EH (cell line): ENCODE results near the gene HPX.
A peak's percentile ranks its signal among the peaks of the same experiment; 100 is the strongest.

Experiments
- DNase-seq: peaks from one replicate; pipeline ENCODE4 v3.0.0-alpha.2; 2015; ENCODE audit warnings: low read depth

Gene HPX

GRCh38 chr11:6458352-6459098 is 17.7 kb upstream of the HPX start:
- DNase-seq: no peak

- no peak for DNase-seq
Measured at GRCh38 chr11:6457581-6458320, 17.0 kb upstream of the HPX start.

GRCh38 chr11:6456361-6457073 is 15.7 kb upstream of the HPX start:
- no peak for DNase-seq

- no peak for DNase-seq
Measured at GRCh38 chr11:6455070-6455469, 14.3 kb upstream of the HPX start.

DNA sequence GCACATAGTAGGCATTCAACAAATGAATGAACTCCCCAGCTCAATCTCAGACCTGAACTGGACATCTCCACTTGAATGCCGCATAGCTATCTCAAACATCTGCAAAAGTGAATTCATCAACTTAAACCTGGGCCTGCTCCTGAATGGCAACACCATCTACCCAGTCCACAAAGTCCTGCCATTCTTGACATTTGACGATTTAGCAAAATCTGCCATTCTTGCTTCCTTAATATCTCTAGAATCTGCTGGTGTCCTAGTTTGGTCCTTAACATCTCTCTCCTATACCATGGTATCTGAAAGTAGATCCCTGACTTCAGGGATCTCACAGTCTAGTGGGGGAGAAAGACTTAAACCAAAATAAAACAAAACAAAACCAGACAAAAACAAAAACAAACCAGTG is 12.4 kb upstream of the HPX start:
- no peak for DNase-seq

GRCh38 chr11:6452219-6452618 is 11.4 kb upstream of the HPX start:
- DNase-seq: no peak

- no peak for DNase-seq
Measured at GRCh38 chr11:6448574-6448973, 7.8 kb upstream of the HPX start.

GRCh38 chr11:6443269-6444003 is 2.6 kb upstream of the HPX start:
- peak; percentile 68 for DNase-seq

DNA sequence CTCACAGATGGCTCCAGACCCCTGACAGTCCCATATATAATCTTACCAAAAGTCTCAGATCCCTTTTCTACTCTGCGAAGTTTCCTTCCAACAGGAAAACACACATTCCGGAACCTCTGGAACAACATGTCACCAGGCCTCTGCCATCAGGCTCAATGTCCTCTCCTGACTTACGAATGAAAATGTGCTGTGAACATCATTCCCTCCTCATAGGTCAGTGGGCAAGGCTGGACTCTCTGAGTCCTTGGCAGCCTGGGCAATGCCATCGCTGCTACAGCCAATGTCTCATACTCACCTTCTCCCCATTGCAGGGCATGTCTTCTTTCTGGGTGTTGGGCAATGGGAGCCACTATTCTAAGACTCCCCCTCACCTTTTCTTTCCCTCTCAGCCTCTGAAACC is 1.7 kb upstream of the HPX start:
- no peak for DNase-seq

DNA sequence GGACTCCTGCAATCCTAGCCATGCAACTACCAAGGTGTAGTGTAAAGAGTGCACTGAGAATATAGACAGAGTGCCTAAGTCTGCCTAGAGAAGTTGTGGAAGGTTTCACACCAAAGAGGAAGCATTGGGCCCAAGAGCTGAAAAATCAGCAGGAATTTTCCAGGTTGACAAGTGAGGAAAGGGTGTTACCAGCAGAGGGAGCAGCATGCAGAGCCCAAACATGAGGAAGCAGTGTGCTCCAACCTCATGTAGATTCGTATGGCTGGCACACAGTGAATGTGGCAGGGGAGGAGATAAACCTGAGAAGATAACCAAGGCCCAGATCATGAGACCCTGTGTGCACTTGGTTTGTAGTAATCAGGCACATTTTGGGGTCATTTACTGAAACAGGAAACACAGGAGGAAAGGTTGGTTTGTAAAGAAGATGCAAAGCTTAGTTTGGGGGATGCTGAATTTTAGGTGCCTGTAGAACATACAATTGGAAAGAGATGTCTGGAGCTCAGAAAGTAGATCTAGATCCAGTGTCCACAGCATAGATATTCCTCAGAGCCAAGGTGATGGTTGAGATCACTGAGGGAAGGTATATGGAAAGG is 1.7 kb downstream of the HPX start:
- DNase-seq: peak; percentile 68

DNA sequence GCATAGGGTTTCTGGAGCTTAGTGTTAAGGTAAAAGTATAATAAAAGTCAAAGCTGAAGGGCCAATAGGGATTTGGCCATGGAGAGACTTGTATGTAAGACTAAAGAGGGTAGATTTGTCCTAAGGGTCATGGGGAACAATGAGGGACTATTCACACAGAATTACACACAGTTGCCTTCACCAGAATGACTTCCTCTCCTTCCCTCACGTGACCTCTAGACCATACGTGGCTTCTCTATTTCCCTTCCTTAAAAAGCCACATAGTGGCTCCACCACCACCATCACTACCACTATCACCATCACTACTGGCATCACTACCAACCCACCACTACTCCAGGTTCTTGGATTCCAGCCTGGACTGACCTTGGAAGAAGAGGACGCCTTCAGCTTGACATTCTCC is 2.8 kb downstream of the HPX start:
- DNase-seq: no peak

GRCh38 chr11:6437423-6437822 is 3.4 kb downstream of the HPX start:
- no peak for DNase-seq

DNA sequence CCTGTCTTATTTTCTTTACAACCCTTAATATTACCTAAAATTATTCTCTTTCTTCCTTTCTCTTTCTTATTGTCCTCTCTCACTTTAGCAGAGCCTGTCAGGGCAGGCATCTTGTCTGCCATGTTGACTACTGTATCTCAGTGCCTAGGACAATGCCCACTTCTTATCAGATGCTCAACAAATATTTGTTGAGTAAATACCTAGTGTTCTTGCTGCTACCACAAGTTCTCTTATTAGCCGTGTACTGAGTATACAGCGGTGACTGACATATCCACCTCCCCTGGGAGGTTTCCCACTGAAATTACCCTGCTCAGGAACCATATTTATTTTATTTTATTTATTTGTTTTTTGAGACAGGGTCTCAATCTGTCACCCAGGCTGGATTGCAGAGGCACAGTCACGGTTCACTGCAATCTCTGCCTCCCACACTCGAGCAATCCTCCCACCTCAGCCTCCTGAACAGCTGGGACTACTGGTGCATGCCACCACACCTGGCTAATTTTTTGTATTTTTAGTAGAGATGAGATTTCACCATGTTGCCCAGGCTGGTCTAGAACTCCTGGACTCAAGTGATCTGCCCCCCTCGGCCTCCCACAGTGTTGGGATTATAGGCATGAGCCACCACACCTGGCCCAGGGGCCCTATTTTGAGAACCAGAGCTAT is 6.7 kb downstream of the HPX start:
- DNase-seq: no peak

DNA sequence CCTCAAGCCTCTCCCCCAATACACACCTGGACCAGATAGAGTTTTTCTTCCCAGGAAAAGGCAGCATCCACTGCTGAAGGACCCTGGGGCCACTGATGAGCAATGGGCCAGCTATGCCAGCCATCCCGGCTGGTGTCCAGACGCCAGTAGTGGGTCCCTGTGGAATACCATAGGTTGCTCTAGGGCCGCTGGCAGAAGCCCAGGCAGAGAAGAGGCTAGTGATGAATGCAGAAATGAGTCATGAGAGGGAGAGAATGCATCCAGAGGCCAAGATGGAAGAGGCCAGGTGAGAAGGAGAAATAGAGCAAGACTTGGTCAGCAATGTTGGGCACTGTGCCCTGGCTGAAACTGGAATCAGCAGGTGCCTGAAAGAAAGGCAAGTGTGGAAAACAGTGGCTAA is 8.9 kb downstream of the HPX start:
- peak; percentile 93 for DNase-seq

DNA sequence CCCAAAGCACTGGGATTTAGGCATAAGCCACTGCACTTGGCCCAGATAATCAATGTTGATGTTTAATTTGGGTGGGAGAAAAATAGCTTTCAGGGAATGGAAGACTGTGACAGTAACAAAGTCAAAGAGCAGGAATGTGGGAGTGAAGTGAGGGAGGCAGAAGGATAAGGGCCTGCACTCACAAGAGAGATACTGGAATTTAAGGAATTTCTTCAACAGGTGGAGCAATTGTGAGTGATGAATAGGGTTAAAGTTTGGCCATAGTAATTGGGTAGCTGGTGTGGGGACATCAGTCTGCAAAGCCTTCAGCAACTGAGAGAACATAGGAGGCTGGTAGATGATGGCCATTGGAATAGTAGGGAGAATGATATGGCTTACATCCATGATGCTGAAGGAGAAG is 13.3 kb downstream of the HPX start:
- DNase-seq: no peak

GRCh38 chr11:6420677-6421076 is 20.1 kb downstream of the HPX start:
- DNase-seq: no peak

GRCh38 chr11:6419009-6419631 is 21.7 kb downstream of the HPX start, which contains the start of gene APBB1:
Gene APBB1, minus strand, starts transcription at chr11:6419094. Its CDS starts 7,747 bp downstream, at chr11:6411347.
- DNase-seq: peak; percentile 56

DNA sequence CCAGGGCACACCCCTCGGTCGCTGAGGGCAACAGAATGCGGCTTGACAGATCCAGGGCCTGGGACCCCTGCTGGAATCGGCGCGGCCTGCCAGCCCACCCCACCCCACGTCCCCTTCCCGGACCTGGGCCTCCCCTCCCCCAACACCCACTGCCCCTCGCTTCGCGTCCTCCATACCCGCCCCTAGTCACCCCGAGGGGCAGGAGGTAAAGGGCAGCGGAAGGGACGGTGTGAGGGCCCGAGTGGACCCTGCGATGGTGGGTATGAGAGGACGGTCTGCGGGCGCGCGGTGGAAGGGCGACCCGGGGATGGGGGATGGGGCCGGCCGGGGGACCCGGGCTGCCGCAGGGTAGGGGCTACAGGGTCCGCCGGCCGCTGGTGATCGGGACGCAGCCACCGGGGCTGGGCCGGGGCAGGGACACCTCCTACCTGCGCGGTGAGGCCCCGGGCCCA is 22.2 kb downstream of the HPX start:
- no peak for DNase-seq

DNA sequence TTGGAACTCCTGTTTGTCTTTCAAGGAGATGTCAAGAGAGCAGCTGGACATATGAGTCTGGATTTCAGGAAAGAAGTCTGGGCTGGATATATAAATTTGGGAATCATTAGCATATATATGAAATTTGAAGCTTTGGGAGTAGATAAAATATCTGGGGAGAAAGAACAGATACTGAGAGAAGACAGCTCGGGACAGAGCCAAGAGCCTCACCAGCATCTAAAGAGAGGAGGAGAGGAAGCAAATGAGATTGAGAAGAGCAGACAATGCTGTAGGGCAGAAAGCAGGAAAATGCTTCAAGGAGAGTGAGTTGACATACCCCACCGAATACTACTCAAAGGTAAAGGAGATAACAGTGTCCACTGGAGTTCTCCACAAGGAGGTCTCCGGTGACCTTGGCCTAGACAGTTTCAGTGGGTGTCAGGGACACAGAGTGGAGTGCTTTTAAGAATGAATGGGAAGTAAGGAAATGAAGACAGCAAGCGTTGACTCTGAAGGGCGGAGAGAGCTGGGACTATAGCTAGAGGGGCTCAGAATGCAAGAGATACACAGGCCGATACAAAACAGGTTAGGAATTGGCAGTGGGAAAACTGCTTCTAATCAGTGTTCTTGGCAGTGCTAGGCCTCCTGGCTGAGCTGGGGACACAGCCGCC is 22.8 kb downstream of the HPX start:
- peak; percentile 16 for DNase-seq

- no peak for DNase-seq
Measured at GRCh38 chr11:6415797-6416196, 25.0 kb downstream of the HPX start.
